Esophagus (tissue), 2 donors: ENCODE results near the gene CCL14. TPM values are rescaled to one million over a fixed set of nuclear protein-coding genes. Genes with fewer than 3 reads are reported as not detected.
"Not testable (repeated sequence)": the region's sequence is repeated elsewhere in the genome, so short reads cannot be mapped to it uniquely, and the experiment has no call there.

Experiments used
- H3K27ac ChIP-seq, 2 donors: one replicate each; pipeline ENCODE4 v1.5.1; 2013; ENCODE audit warnings: low read depth in 2 of 2, mild to moderate bottlenecking in 2 of 2, inconsistent platforms in 1 of 2, low read length in 1 of 2, moderate library complexity in 1 of 2
- H3K27me3 ChIP-seq, 2 donors: one replicate each; pipeline ENCODE4 v1.6.1; 2013; ENCODE audit warnings: low read length in 2 of 2, control low read depth in 1 of 2, mild to moderate bottlenecking in 1 of 2; ENCODE audit not compliant: insufficient read depth in 2 of 2, control insufficient read depth in 1 of 2
- H3K36me3 ChIP-seq, 2 donors: one replicate each; pipeline ENCODE4 v1.6.1; 2013; ENCODE audit warnings: low read length in 1 of 2; ENCODE audit not compliant: control insufficient read depth in 2 of 2, insufficient read depth in 2 of 2
- H3K4me1 ChIP-seq, 2 donors: one replicate each; pipeline ENCODE4 v1.6.1; 2013; ENCODE audit warnings: low read length in 1 of 2; ENCODE audit not compliant: control insufficient read depth in 2 of 2, insufficient read depth in 2 of 2
- H3K4me3 ChIP-seq, 2 donors: one replicate each; pipeline ENCODE4 v1.5.1; 2013; ENCODE audit warnings: low read length in 2 of 2, mild to moderate bottlenecking in 2 of 2, low read depth in 1 of 2, moderate library complexity in 1 of 2
- H3K9me3 ChIP-seq, 2 donors: one replicate each; pipeline ENCODE4 v1.6.1; 2013; ENCODE audit warnings: mild to moderate bottlenecking in 2 of 2, low read depth in 1 of 2, low read length in 1 of 2, moderate library complexity in 1 of 2; ENCODE audit not compliant: control insufficient read depth in 2 of 2, insufficient read depth in 1 of 2
- WGBS, 2 donors: extraction: QIAGEN DNeasy Blood & Tissue Kit; methylation state at CpG; one replicate each; pipeline ENCODE4 v1.1.7; 2013; 5-methylcytosine and 5-hydroxymethylcytosine counted together
- polyA plus RNA-seq, 2 donors: library from polyadenylated mRNA; stranded (reverse); fragments of 200-250 nt; gene quantifications; one replicate each; pipeline ENCODE4 v1.2.3, GENCODE V29; 2013
- donor health status: healthy with polysubstance abuse.
- donor health status: Bipolar disorder and iron deficiency.

The CCL14 gene
- polyA plus RNA-seq, 2 donors, result 21.9 to 32.3 TPM

DNA sequence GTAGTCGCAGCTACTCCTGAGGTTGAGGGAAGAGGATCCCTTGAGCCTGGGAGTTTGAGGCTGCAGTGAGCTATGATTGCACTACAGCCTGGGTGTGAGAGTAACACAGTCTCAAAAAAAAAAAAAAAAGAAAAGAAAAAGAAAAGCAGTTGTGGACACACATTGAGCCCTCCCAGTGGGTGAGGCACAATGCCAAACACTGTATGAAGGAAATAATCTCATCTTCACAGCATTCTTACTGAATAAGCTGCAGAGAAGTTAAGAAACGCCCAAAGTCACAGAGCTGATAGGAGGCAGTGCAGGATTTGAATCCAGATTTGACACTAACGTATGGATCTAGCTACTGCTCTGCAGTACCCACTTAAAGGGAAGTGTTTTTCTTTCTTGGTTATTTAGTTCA, 37.1 kb downstream of the CCL14 start:
- WGBS, 2 donors, result 71 to 76% methylated on average over 3 of the region's 3 CpGs
- H3K36me3 ChIP-seq, result no peaks in the 10 kb centered on the region
- H3K4me1 ChIP-seq, result no peaks in the 10 kb centered on the region
- H3K27ac ChIP-seq, result no peak overlapping the region
- no peak overlapping the region for H3K4me3 ChIP-seq
- no peaks in the 10 kb centered on the region for H3K27me3 ChIP-seq
- H3K9me3 ChIP-seq, result no peaks in the 10 kb centered on the region

DNA sequence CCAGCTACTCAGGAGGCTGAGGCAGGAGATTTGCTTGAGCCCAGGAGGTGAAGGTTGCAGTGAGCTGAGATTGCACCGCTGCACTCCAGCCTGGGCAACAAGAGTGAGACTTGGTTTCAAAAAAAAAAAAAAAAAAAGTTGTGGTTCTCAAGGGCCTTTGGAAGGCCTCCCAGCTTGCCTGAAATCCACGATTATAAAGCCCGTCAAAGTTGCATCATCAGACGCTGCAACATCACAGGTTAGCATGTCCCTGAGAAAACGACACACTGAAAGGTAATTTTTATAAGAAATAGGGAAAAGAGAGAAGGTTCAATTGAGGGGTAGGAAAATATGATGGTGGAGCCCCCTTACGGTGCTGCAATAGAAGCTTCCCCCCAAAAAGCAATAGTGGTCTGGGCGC, 38.4 kb downstream of the CCL14 start:
- Histone ChIP-seq H3K4me3 (no peak overlapping the region), H3K9me3 (no peaks in the 10 kb centered on the region), H3K27ac (no peak overlapping the region), H3K27me3 (no peaks in the 10 kb centered on the region), H3K36me3 (no peaks in the 10 kb centered on the region), H3K4me1 (no peaks in the 10 kb centered on the region)
- 90% methylated on average over 7 of the region's 7 CpGs for WGBS, 2 donors

DNA sequence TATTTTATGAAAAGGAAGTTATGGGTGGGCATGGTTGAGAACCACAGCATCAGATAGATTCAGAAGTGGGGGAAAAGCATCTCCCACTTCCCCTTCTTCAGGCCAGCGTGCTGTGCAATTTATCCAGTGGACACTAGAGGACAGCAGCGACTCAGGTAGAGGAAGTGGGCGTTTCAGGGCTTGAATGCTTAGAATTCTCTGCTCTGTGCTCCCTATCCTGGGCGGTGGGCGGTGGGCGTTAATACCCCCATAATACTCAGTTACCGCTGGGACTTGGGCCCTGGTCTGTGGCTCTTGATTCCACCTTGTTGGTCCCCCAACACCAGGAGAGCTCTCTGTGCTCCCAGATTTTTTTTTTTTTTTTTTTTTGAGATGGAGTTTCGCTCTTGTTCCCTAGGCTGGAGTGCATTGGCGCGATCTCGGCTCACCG, 39.4 kb downstream of the CCL14 start:
- no peaks in the 10 kb centered on the region for H3K36me3 ChIP-seq
- no peaks in the 10 kb centered on the region for H3K27me3 ChIP-seq
- H3K4me3 ChIP-seq, result no peak overlapping the region
- no peak overlapping the region for H3K27ac ChIP-seq
- WGBS, 2 donors, result 28 to 29% methylated on average over 12 of the region's 12 CpGs
- H3K9me3 ChIP-seq, result no peaks in the 10 kb centered on the region
- H3K4me1 ChIP-seq, result no peaks in the 10 kb centered on the region

DNA sequence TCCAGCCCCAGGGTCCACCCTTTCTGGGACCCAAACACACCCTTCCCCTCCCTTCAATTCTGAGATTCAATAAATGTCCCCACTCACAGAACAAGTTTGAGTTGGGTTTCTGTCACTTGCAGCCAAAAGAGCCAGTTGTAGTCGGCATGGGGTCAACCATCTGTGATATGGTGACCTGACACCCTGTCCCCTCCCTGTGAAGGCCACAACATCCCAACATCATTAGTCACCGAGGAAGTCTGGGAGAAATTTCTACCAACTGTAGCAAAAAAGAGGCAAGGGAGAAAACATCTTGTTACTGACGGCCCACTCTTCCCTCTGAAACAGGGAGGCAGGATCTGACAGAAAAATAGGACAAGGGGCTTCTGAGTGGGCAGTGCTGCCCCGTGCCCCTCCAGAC, 42.4 kb downstream of the CCL14 start:
- Histone ChIP-seq H3K4me1 (no peaks in the 10 kb centered on the region), H3K4me3 (no peak overlapping the region), H3K27me3 (no peaks in the 10 kb centered on the region), H3K9me3 (no peaks in the 10 kb centered on the region), H3K36me3 (no peaks in the 10 kb centered on the region), H3K27ac (no peak overlapping the region)
- 75 to 76% methylated on average over 4 of the region's 4 CpGs for WGBS, 2 donors

DNA sequence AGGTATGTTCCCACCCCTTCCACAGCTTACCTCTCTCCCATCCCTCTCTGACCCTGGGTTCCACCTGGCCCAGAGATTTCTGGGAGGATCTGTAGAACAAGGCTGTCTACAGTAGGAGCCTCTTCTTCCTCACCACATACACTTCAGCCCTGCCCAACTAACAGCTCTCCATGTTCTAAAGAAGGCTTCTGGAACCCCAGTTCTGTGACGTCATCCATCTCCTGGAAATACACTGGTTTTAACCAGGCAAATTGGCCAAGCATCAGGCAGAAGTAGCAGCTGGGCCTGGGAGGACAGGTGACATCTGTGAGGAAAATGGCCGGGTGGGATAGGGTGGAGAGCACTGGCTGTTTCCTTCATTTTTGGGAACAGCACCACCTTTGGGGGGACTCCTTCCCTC, 43.0 kb downstream of the CCL14 start, which contains the start of gene LYZL6:
Gene LYZL6 (minus strand): TSS at position 177 of the 400 bp plus-strand sequence. CDS start 4,357 bp downstream, outside the sequence.
- no peaks in the 10 kb centered on the region for H3K9me3 ChIP-seq
- no peak within 1 kb of the TSS for H3K4me3 ChIP-seq
- no peak within 1 kb of the TSS for H3K27ac ChIP-seq
- H3K27me3 ChIP-seq, result no peaks in the 10 kb centered on the region
- WGBS, 2 donors, result 66 to 83% methylated on average over 2 of the region's 2 CpGs
- H3K4me1 ChIP-seq, result no peaks in the 10 kb centered on the region
- no peaks in the 10 kb centered on the region for H3K36me3 ChIP-seq

DNA sequence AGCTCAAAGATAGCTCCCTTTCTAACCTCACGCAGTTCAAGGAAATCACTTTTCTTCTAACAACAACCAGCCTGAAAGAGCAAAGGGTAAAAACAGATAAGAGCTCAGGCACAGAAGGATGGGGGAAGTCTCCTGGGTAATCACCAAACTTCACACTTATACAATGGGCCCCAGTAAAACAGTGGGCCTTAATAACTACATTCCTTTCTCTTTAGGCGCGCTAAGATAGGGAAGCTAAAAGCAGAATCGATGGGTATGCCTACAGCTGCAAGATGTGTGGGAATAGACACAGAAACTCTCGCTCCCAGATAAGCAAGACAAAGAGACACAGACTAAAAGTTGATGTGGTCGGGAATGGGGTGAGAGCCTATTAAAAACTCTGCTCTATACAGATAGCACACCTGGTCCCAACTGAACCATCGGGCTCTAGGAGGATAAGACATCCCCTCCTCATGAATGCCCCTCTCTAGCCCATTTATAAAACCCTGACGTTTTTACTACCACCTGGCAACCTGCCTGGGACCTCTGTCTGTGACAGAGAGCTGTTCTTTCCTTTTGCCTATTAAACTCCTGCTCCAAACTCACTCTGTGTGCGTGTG, 43.8 kb downstream of the CCL14 start:
- no peak overlapping the region for H3K27ac ChIP-seq
- WGBS, 2 donors, result 49 to 69% methylated on average over 9 of the region's 9 CpGs
- H3K36me3 ChIP-seq, result no peaks in the 10 kb centered on the region
- H3K27me3 ChIP-seq, result no peaks in the 10 kb centered on the region
- H3K4me3 ChIP-seq, result no peak overlapping the region
- H3K9me3 ChIP-seq, result no peaks in the 10 kb centered on the region
- no peaks in the 10 kb centered on the region for H3K4me1 ChIP-seq

DNA sequence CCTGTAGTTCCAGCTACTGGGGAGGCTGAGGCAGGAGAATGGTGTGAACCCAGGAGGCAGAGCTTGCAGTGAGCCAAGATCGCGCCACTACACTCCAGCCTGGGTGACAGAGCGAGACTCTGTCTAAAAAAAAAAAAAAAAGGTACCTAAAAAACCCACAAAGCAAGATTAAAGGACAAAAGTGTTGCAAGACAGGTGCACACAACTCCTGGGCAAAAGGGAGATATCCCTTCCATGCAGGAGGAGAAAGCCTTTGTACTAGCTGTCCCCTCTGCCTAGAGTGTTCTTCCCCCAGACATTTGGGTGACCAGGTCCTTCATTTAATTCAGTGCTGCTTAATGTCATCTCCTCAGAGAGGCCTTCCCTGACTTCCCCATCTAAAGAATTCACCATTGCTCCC, 48.0 kb downstream of the CCL14 start:
- not testable (repeated sequence) for H3K27me3 ChIP-seq, H3K36me3 ChIP-seq, H3K4me3 ChIP-seq, H3K27ac ChIP-seq, H3K4me1 ChIP-seq, H3K9me3 ChIP-seq
- WGBS, 2 donors, result 96% methylated on average over 3 of the region's 3 CpGs

DNA sequence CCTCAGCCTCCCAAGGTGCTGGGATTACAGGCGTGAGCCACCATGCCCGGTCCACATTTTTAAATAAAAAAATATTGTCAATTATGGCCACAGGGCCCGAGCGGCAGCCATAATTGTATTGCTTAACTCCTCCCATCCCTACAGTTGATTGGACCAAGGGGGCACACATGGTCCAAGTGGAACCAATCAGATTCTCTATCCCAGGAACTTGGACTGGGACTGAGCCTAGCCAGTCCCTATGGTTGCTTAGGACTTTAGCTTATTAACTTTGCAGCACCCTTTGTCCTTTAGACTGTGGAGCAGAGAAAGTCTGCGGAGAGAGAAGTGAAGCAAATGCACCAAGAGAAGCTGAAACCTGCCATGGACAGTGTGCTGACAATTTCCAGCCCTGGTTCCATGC, 50.5 kb downstream of the CCL14 start:
- no peaks in the 10 kb centered on the region for H3K36me3 ChIP-seq
- H3K27ac ChIP-seq, result no peak overlapping the region
- 94 to 95% methylated on average over 5 of the region's 5 CpGs for WGBS, 2 donors
- no peaks in the 10 kb centered on the region for H3K27me3 ChIP-seq
- no peaks in the 10 kb centered on the region for H3K9me3 ChIP-seq
- no peaks in the 10 kb centered on the region for H3K4me1 ChIP-seq
- no peak overlapping the region for H3K4me3 ChIP-seq

DNA sequence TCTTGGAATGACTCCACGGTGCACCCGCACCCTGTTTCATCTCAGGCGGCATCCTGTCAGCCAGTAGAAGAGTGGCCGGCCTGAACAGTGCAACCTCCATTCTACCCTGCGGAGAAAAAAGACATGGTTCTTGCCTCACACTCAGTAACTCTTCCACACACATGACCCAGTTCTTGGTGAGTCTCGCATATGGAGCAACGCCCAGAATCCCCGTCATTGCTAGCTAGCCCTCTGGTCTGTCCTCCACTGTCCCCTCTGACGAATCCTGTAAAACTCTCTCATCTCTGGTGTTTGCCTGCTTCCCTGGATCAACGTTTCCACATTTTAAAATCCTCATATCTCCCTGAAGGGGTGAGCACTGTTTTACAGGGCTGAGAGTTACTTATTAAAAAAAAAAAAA, 51.8 kb downstream of the CCL14 start:
- no peak overlapping the region for H3K27ac ChIP-seq
- no peak overlapping the region for H3K4me3 ChIP-seq
- no peaks in the 10 kb centered on the region for H3K4me1 ChIP-seq
- WGBS, 2 donors, result 83 to 85% methylated on average over 10 of the region's 10 CpGs
- no peaks in the 10 kb centered on the region for H3K27me3 ChIP-seq
- H3K36me3 ChIP-seq, result no peaks in the 10 kb centered on the region
- H3K9me3 ChIP-seq, result no peaks in the 10 kb centered on the region
